GM19468 (cell line): ENCODE measurements around the gene CDC26.

Source experiments
- ATAC-seq: cut with Tn5 transposase; IDR thresholded peaks from one replicate; pipeline ENCODE4 v1.9.1; 2021; ENCODE audit warnings: mild to moderate bottlenecking, moderate library complexity, moderate number of reproducible peaks; ENCODE audit not compliant: unreplicated experiment; ENCODE audit errors: extremely low read depth

The CDC26 gene

DNA sequence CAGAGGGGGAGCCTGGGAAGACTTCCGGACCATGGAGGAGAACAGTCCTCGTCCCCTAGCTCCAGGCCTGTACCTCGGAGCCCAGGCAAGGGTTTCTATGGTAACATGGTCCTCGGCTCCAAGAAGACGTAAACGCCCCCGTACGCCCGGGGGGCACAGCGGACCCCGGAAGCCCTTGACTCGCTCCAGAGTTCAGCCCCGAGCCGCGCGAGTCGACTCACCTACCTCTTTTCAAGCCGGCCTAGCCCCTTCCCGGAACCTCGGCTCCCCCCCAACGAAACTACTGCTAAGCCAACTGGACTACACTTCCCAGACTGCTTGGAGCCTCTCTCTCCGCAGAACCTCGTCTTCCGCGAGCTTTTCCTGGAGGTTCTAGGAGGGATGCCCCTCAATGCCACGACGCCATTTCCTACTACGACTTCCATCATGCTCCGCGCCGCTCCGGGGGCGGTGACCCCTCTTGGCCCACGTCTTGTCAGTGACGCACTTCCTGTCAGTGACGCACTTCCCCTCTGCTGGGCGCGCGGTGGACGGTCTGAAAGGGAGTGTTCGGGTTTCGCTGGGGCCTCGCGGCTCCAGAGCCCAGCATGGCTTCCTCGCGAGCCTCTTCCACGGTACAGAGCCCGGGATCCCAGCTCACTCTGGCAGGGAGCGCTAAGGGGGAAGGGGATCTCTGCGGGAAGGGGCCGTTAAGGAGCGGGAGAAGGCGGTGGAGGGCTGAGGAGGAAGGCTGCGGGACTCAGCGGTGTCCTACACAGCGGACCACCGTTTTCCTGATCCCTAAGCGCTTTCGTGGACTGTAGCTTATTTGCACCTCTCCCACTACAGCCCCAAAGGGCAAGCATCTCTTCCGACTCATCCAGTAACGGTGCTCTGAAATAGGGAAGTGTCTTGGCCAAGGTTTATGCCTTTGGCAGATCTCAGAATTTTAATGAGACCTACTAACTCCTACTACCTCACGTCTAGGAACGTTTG is at the start of gene CDC26, which contains the start of gene PRPF4:
CDC26 (minus strand) TSS at position 416 of the 975 bp plus-strand sequence. CDS start 3,065 bp downstream, outside the sequence.
PRPF4 (plus strand) TSS at position 502 of the 975 bp plus-strand sequence; CDS start at position 588, 86 bp downstream.
- ATAC-seq, result peak; percentile 98

DNA sequence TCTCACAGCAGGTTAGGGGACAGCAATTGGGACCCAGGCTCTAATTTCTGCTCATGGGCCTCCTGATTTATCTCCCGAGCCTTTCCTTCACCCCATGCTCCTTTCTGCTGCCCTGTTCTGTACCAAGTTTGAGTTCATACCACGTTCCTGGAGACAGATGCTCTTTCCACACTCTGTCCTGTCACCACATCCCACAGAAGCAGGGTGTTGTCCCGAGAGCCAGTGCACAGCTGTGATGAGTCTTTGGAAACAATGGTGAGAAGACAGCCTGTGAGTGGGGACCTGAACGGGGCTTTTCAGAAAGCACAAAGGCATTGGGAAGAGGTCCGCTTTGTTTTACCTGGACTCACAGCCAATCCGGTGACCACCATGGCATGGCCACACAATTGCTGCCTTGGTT is 47.3 kb upstream of the CDC26 start:
- no peak for ATAC-seq

DNA sequence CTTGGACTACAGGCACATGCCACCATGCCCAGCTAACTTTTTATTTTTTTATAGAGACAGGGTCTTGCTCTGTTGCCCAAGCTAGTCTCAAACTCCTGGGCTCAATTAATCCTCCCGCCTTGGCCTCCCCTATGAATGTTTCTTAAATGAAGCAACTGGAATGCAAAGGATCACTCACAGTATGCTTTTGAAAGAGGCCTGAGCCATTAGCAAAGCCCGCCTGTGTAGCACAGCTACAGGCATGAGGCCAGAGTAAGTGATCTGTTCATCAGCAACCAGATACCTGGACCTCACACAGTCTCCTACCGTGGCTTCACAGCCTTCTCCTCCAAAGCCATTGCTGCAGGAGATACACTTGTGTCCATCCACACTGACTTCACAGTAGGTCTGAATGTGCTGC is 44.7 kb upstream of the CDC26 start:
- no peak for ATAC-seq

DNA sequence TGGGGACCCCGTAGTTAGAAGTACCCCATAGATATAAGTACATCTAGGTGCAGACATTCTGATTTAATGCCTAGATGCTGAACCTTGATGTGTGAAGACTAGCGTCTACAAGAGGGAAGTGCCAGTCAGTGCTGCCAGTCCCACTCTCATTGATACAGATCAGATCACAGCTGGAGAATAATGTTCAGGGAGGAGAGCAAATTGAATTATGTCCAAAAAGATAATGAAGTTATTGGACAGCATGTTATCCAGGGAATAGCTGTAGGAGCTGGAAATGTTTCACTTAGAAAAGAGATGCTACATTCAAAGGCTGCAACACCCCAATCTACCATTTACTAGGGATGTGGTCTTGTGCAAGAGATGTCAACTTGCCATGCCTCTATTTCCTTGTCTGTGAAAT is 43.7 kb upstream of the CDC26 start:
- ATAC-seq, result no peak

DNA sequence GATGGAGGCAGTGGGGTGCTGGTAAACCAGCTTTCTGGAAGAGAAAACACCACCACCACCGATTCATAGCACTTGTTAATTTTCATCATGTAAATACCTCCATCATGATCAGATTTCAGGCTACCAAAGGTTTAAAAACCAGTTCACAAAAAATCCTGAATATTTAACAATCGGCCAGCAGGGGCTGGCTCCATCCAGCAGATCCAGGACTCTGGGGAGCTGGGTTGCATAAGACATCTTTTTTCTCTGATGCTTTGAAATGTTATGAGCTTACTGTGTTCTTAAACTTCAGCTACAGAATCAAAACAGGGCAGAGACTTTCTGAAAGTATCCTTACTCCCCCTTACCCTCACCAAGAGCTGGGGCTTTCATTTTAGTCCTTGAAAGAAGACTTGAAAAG is 42.4 kb upstream of the CDC26 start:
- ATAC-seq, result no peak

DNA sequence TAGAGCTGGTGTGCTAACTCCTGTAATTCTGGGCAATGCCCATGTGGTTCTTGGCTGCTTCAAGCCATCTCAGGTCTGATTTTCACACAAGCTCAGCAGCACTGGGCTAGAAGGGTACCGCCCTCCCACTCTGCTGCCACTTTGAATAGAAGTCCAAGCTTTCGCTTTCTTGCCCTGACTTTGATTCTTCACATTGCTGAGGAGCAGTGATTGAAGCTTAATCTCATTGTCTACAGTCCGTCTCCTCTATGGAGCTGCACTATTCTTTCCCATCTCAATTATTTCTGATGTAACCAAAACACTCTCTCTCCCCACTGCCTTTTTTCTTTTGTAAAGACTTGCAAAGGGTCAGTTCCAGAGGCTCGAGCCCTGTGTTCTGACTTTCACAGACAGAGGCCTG is 40.7 kb upstream of the CDC26 start:
- ATAC-seq, result no peak

DNA sequence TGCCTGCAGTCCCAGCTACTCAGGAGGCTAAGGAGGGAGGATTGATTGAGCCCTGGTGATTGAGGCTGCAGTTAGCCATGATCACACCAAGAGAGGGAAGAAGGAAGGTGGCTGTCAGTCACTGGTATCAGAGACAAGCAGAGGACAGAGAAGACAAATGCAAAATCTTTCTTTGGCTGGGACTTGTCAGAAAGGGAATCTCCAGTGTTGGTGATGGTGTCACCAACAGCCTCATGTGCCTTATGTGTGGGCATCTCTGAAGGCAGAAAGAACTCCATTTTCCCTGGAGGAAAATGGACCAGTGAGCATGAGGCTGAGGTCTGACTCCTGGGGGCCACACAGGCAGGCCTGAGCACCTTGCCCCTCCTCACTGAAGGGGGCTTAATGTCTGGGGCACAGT is 39.9 kb upstream of the CDC26 start:
- no peak for ATAC-seq

DNA sequence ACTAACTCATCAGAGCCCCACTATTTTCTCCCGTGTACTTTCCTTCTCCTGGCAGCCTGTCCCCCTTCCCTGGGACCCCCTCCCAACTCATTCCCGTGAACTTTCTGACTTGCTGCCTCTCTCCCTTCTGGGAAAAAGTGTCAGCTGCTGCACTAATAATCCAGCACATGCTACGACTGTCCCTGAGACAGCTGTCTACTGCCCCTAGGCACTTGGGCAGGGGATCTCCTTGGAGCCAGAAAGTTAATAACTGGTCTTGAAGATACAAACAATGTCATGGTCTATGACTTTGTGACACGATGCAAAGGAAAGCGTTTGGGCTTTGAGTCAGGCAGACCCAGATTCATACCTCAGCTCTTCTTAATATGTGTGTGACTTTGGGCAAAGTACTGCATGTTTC is 37.9 kb upstream of the CDC26 start:
- ATAC-seq, result no peak

DNA sequence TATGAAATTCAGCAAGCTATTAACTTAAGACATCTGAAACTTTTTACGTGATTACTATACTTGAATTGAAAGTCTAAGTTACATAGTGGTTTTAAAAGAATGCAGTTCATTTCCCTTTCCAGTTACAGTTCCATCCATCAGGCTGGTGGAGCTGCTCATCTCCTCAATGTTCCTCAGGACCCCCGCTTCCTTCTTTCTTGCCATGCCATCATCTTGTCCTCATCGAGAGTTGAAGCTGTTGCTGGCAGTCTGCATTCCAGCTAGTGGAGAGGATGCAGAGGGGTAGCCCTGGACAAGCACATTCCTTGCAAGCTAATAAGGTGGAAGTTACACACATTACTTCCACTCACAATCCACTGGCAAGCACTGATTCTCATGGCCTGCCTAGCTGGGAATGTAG is 36.6 kb upstream of the CDC26 start:
- no peak for ATAC-seq

DNA sequence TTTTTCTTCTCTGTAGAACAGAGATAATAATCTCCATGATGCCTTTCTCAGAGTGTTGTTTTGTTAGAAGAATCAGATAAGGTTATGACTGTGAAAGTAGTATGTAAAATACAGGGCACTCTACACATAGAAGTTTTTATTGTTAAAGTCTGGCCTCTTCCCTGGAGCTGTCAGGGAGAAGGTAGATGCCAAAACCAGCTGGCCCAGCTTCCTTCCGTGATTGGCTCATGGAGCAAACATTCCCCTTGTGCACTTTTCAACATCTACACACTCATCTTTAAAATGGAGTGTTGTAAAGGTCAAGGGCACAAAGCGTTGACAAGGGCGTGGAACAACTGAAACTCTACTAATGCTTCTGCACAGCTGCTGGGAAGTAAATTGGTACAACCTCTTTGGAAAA is 35.2 kb upstream of the CDC26 start:
- ATAC-seq, result no peak

DNA sequence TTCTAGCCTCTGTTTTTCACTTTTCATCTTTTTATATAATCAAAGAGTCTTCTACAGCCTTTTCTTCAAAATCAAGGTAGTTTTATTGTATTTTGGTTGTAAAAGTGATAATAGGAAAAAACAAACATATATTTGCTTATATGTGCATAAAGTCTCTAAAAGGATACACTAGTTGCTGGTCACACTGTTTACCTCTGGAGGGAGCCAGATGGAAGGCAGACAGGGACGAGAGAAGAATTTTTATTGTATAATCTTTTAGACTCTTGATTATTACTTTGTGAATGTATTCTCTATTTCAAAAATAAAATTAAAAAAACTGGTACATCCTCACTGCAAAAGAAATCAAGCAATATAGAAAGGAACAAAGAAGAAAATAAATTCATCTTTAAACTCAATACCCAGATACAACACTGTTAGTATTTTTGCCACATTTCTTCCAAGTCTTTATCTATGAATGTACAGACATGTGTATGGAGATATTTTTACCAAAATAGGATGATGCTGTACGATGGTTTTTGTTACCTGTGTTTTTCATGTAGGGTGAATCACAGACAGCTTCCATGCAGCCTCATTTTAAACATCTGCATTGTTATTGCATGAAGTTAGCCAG is 33.9 kb upstream of the CDC26 start:
- no peak for ATAC-seq

DNA sequence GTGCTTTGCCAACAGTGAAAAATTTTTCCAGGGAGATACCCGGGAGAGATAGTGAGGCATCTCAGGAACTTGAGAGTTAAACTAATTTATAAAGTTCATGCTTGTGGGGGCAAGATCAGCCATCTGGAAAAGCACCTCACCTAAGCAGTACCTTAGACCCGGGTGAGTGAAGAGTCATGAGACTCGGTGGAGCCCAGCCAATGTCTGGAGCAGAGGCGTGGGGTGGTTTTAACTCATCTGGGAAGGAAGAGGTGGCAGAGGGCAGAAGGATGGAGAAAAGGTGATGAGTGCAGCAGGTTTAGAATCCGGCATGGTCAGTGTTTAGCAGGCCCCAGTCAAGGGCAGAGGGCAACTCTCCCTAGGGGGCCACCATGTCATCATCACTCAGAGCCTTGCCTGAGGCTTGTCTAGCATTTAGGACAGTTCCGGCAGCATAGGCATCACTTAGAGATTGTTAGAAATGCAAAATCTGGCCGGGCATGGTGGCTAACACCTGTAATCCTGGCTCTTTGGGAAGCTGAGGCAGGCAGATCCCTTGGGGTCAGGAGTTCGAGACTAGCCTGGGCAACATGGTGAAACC is 32.1 kb upstream of the CDC26 start:
- no peak for ATAC-seq

DNA sequence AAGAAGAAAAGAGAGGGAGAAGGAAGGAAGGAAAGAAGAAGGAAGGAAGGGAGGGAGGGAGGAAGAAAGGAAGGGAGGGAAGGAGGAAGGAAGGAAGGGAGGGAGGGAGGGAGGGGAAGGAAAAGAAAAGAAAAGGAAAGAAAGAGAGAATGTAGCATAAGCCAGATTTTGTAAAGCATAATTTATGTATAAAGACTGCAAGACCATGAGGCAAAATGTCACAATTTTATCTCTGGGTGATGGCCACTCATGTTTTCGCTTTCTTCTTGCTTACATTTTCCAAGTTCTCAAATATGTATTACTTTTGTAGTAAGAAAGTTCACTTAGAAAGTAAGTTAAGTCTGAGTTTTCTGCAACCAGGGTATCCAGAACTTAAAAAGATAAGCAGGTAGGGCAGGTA is 31.2 kb upstream of the CDC26 start:
- no peak for ATAC-seq

DNA sequence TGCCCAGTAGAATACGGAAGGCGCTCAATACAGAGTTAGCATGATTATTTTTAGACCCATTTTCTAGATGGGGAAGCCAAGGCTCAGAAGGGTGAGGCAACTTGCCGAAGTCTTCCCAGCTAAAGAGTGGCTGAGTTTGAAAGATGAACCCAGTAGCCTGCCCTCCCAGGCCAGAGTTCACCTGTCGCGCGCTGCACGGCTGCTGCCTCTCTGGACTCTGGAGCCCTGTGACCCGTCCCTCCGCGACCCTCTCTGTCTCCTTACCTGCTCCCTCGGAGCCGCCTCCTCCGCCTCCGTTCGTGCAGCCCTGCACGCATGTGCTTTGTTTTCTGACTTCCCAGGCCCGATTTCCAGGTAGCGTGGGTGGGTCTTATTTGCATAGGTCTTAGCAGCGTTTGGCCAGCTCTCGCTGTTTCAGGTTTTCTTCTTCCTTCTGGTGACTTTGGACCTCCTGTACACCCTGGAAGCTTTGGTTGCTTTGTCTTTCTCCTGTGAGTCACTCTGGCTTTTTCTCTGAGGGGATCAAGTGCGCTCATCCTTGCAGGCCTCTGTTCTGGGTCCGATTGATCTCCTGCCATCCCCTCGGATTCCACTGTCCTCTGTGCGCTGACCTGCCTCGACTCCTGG is 27.5 kb upstream of the CDC26 start, which contains the start of gene RNF183:
RNF183 (minus strand) TSS at position 585 of the 627 bp plus-strand sequence. CDS start 5,192 bp downstream, outside the sequence.
- no peak for ATAC-seq

DNA sequence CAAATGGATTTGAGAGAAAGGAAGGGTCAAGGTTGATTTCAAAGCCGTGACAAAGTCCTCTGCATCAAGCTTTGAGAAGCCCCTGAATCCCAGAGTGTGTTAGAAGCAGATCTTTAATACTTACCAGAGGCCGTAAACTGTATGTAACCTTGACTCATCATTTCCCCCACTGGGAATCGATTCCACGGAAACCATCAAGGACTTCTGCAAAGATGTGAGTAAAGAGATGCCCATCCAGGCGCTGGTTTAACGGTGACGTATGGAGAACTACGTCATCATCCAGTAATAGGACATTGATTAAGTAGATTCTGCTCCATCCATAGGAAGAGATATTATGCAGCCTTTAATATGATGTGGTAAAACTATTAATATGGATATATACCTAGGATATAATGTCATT is 26.2 kb upstream of the CDC26 start:
- ATAC-seq, result no peak

DNA sequence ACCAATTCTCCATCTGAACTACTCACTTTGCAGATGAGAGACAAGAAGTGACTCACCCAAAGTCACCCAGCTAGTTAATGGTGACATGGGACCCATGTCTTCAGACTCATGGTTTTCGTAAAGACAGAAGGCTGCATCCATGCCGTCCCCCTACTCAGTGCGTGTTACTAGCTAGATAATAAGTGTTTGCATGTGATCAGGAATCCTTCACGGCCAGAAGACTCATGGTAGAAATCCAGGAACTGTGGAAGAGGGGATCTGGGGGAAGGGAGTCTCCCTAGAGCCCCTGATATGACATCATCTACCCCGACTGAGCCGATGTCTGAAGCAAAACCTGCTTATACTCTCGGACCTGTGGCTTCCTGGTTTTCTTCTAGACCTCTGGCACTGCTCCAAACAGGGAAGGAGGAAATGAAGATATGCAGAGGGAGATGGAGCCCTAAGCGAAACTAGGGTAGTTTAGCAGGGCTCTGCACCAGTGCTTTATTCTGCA is 24.5 kb upstream of the CDC26 start:
- ATAC-seq, result no peak

DNA sequence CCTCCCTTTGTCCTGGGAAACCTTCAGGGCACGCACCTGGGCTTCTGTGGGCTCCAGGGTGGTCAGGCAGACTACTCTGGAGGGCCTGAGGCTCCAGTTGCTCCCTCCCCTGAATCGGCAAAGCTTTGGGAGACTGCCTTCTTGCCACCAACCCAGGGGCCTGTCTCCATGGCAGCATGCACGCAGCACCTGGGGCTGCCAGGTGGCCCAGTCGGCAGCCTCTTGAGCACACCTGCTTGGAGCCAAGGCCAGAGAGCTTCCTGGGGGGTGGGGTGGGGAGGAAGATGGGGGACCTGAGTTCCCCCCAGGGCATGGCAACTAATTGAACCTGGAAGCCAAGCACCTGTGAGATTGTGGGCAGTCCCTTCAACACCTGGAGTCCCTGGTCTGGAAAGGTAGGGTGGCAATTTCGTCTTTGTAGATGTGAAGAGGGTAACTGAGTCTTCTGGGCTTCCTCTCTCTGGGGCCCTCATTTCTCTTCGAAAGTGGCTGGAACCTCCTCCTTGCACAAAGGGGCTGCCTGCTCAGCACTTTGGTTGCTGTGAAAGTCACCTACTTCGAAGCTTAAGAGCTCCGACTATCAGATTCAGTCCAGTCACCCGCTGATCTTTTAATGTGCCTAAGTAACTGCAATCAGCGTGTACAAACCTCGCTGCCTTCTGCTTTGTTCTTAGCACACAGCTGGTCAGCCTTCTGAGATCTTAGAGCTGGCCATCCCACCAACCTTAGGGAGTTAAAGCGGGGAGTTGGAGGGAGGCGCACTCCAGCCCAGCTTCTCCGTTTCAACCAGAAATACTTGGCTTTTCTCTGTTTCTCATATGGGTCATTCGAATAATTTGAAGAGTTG is 23.8 kb upstream of the CDC26 start:
- no peak for ATAC-seq

DNA sequence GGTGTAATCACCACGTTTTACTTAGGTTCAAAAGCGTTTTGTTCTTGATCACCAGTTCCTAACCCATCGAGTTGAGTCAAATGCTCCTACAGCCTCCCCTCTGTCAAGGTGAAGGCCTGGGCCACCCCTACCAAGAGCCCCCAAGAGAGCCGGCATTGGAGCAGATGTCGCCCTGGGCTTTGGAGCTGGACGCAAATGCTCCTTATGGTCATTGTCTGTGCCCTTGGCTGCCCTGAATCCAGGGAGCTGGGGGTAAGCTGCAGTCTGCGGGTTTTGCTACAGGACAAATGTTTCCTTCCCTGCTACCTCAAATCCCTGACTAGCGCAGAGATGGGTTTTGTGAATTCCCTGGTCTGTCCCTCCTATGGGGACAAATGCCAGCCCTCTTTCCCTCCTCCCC is 22.9 kb upstream of the CDC26 start:
- no peak for ATAC-seq

DNA sequence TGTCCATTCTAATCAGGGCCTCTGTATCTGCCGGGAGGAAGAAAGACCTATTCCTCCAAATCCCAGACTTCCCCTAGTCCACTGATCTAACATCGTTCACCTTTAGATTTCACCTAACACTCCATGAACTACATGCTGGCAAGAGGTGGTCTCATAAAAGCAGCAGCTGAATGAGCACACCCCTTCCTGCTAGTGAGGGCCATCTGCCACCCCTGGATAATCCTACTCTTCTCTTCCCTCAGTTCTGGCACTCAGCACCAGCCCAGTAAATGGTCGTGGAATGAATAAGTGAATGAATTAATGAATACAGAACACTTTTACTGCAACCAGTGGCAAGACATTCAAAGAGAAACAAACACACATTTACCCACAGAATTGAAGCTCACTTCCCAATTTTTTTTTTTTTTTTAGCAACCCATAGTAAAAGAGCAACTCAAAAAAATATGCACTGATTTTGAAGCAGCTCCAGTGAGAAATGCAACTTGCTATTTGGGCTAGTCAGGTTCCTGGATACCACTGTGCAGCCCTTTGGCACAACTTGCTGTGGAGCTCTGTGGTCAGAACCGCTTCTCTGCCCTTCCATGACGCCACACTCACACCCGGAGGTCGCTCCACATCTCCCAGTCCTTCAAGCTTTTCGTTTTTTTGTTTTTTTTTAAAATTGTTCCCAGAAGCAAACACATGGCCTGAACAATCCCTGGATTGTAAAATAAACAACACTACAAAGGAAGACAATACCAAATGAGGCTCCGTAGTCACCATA is 21.6 kb upstream of the CDC26 start:
- no peak for ATAC-seq
